Upper lobe of left lung (tissue), 6 donors: ENCODE results near the gene TJAP1. TPM values are rescaled to one million over a fixed set of nuclear protein-coding genes. Genes with fewer than 3 reads are reported as not detected.

Experiments used
- ATAC-seq, 2 donors: fragments of 200-7000 bp; cut with Tn5 transposase; one replicate each; pipeline ENCODE4 v1.9.1; 2022; ENCODE audit warnings: mild to moderate bottlenecking in 2 of 2, moderate library complexity in 2 of 2; ENCODE audit not compliant: low FRiP score in 2 of 2
- DNase-seq, 2 donors: peaks; one replicate each; pipeline ENCODE4 v3.0.0-alpha.2; 2019 to 2020
- H3K27ac ChIP-seq, 4 donors: fragments of 200-600 bp; sonication (generic); one replicate each; pipeline ENCODE4 v1.5.1; 2016 to 2019
- H3K27me3 ChIP-seq, 4 donors: fragments of 200-600 bp; sonication (generic); one replicate each; pipeline ENCODE4 v1.5.1; 2017 to 2019
- H3K36me3 ChIP-seq, 4 donors: fragments of 200-600 bp; sonication (generic); one replicate each; pipeline ENCODE4 v1.5.1; 2016 to 2019
- H3K4me1 ChIP-seq, 4 donors: fragments of 200-600 bp; sonication (generic); one replicate each; pipeline ENCODE4 v1.5.1; 2018 to 2019
- H3K4me3 ChIP-seq, 4 donors: fragments of 200-600 bp; sonication (generic); one replicate each; pipeline ENCODE4 v1.5.1; 2017 to 2019; ENCODE audit warnings: mild to moderate bottlenecking in 2 of 4, moderate library complexity in 1 of 4
- H3K9me3 ChIP-seq, 4 donors: fragments of 200-600 bp; sonication (generic); one replicate each; pipeline ENCODE4 v1.5.1; 2018 to 2019
- CTCF ChIP-seq, 6 experiments: fragments of 450-650 bp in 4 of 6; fragments of 200-600 bp in 2 of 6; sonication (generic) in 2 of 6; IDR thresholded peaks; one replicate each; pipeline ENCODE4 v1.5.1; 2016 to 2019; ENCODE audit warnings: antibody characterized with exemption in 6 of 6
- EP300 ChIP-seq, 4 donors: sonication (generic); formaldehyde crosslinking; IDR thresholded peaks; one replicate each; pipeline ENCODE4 v1.5.1; 2017; ENCODE audit warnings: antibody characterized with exemption in 4 of 4, control low read depth in 2 of 4
- POLR2A ChIP-seq, 4 donors: fragments of 450-650 bp; IDR thresholded peaks; one replicate each; pipeline ENCODE4 v1.5.1; 2016 to 2017; ENCODE audit warnings: antibody characterized with exemption in 4 of 4, mild to moderate bottlenecking in 2 of 4
- POLR2AphosphoS5 ChIP-seq, 2 donors: sonication (generic); formaldehyde crosslinking; IDR thresholded peaks; one replicate each; pipeline ENCODE4 v1.5.1; 2017; ENCODE audit warnings: antibody characterized with exemption in 2 of 2
- WGBS, 2 donors: methylation state at CpG; one replicate each; pipeline ENCODE4 v1.1.5; 2017 to 2018; 5-methylcytosine and 5-hydroxymethylcytosine counted together
- total RNA-seq, 6 donors: library from RNA; depleted of rRNA in 4 of 6; stranded (reverse); fragments of >200 nt in 4 of 6; gene quantifications; one replicate each; pipeline versions ENCODE4 v1.1.0 to v1.2.1, GENCODE V29; 2016 to 2021
- donor health status: DM: no; HTN: no; CAD: no; lungs with moderate emphysema.
- donor health status: DM: no; HTN: yes; CAD: no; lungs with severe emphysema.

Gene TJAP1
- total RNA-seq, 6 donors from 2014 or later, result 22.2 to 57.6 (median 31.1) TPM

- TF ChIP-seq POLR2A (IDR thresholded peaks at IDR 0.05), result no peak
- no peak for TF ChIP-seq EP300 (IDR thresholded peaks at IDR 0.05)
- TF ChIP-seq POLR2AphosphoS5 (IDR thresholded peaks at IDR 0.05), result no peak
- TF ChIP-seq CTCF (IDR thresholded peaks at IDR 0.05), result no peak
- H3K27ac ChIP-seq, result no peak overlapping the region
- H3K9me3 ChIP-seq, result no peaks in the 10 kb centered on the region
- DNase-seq (no peak), ATAC-seq (no peak)
- H3K27me3 ChIP-seq, result no peaks in the 10 kb centered on the region
- H3K4me3 ChIP-seq, result no peak overlapping the region
- H3K36me3 ChIP-seq, result peaks cover 0 to 23% (median 14%) of the 10 kb centered on the region in 4 donors
- peaks cover 9 to 31% (median 24%) of the 10 kb centered on the region in 4 donors for H3K4me1 ChIP-seq
- WGBS, 2 donors, result 75 to 86% methylated on average over 4 to 7 of the region's 8 CpGs
These were observed 44.2 kb upstream of the TJAP1 start for GRCh38 chr6:43433148-43433547.

- peaks cover 0 to 31% (median 22%) of the 10 kb centered on the region in 4 donors for H3K36me3 ChIP-seq
- DNase-seq (no peak), ATAC-seq (no peak)
- H3K4me1 ChIP-seq, result peaks cover 0 to 20% (median 14%) of the 10 kb centered on the region in 4 donors
- H3K27ac ChIP-seq, result no peak overlapping the region
- WGBS, 2 donors, result 89% methylated on average over 15 of the region's 15 CpGs
- H3K4me3 ChIP-seq, result no peak overlapping the region
- no peak for TF ChIP-seq POLR2AphosphoS5 (IDR thresholded peaks at IDR 0.05)
- TF ChIP-seq POLR2A (IDR thresholded peaks at IDR 0.05), result no peak
- TF ChIP-seq CTCF (IDR thresholded peaks at IDR 0.05), result no peak
- no peak for TF ChIP-seq EP300 (IDR thresholded peaks at IDR 0.05)
- H3K9me3 ChIP-seq, result no peaks in the 10 kb centered on the region
- H3K27me3 ChIP-seq, result no peaks in the 10 kb centered on the region
These were observed 43.1 kb upstream of the TJAP1 start for GRCh38 chr6:43434001-43434840.

GRCh38 chr6:43434943-43435342 is 42.4 kb upstream of the TJAP1 start:
- H3K4me3 ChIP-seq, result no peak overlapping the region
- peaks cover 0 to 15% (median 9%) of the 10 kb centered on the region in 4 donors for H3K4me1 ChIP-seq
- H3K27ac ChIP-seq, result no peak overlapping the region
- H3K27me3 ChIP-seq, result no peaks in the 10 kb centered on the region
- ATAC-seq (no peak), DNase-seq (no peak)
- 94% methylated on average over 4 of the region's 4 CpGs for WGBS, 2 donors
- peaks cover 0 to 39% (median 25%) of the 10 kb centered on the region in 4 donors for H3K36me3 ChIP-seq
- H3K9me3 ChIP-seq, result no peaks in the 10 kb centered on the region
- TF ChIP-seq POLR2A (IDR thresholded peaks at IDR 0.05) (no peak), CTCF (IDR thresholded peaks at IDR 0.05) (no peak)

GRCh38 chr6:43435682-43436437 is 41.5 kb upstream of the TJAP1 start:
- 90 to 93% methylated on average over 9 of the region's 9 CpGs for WGBS, 2 donors

GRCh38 chr6:43436577-43437282 is 40.6 kb upstream of the TJAP1 start:
- 48 to 55% methylated on average over 5 of the region's 5 CpGs for WGBS, 2 donors
- Histone ChIP-seq H3K36me3 (peaks cover 0 to 49% (median 36%) of the 10 kb centered on the region in 4 donors), H3K9me3 (no peaks in the 10 kb centered on the region), H3K27ac (peak overlapping the region; percentile 7 to 23 (median 15)), H3K27me3 (no peaks in the 10 kb centered on the region), H3K4me1 (peaks cover 0 to 15% (median 9%) of the 10 kb centered on the region in 4 donors), H3K4me3 (no peak overlapping the region)
- TF ChIP-seq POLR2AphosphoS5 (IDR thresholded peaks at IDR 0.05), result no peak
- no peak for TF ChIP-seq POLR2A (IDR thresholded peaks at IDR 0.05)
- no peak for TF ChIP-seq EP300 (IDR thresholded peaks at IDR 0.05)
- no peak for TF ChIP-seq CTCF (IDR thresholded peaks at IDR 0.05)
- DNase-seq, result peak in 1 of 2 donors; percentile 42
- ATAC-seq, result peak; percentile 20 to 41

More at GRCh38 chr6:43435682-43436437, 41.5 kb upstream of the TJAP1 start:
- Histone ChIP-seq H3K9me3 (no peaks in the 10 kb centered on the region), H3K27ac (peak overlapping the region in 1 of 4 donors; percentile 23), H3K4me1 (peaks cover 0 to 15% (median 9%) of the 10 kb centered on the region in 4 donors), H3K4me3 (no peak overlapping the region), H3K27me3 (no peaks in the 10 kb centered on the region), H3K36me3 (peaks cover 0 to 41% (median 29%) of the 10 kb centered on the region in 4 donors)
- no peak for ATAC-seq
- DNase-seq, result no peak
- TF ChIP-seq EP300 (IDR thresholded peaks at IDR 0.05), result no peak
- no peak for TF ChIP-seq POLR2A (IDR thresholded peaks at IDR 0.05)
